IMR-90 (cell line): ENCODE results near the gene MYOC. TPM values are rescaled to one million over a fixed set of nuclear protein-coding genes. Genes with fewer than 3 reads are reported as not detected.

Source experiments
- ATAC-seq: fragments of 200-7000 bp; cut with Tn5 transposase; 2 replicates; pipeline ENCODE4 v1.9.1; 2020; ENCODE audit warnings: low read depth, mild to moderate bottlenecking, moderate library complexity
- BruUV-seq: library from RNA; stranded (reverse); fragments of 400-500 nt; replicated peaks from 2 replicates; lab custom pipeline; 2021; lab: Mats Ljungman, UMichigan
- CTCF ChIA-PET: fragments of 300-600 bp; formaldehyde crosslinking; extraction: SDS; loops from one replicate; lab custom pipeline; 2021; ENCODE audit warnings: antibody characterized with exemption; lab: Yijun Ruan, JAX
- POLR2A ChIA-PET: fragments of 300-600 bp; sonication (Branson Sonifier 250); formaldehyde crosslinking; loops from one replicate; lab custom pipeline; 2022; ENCODE audit warnings: antibody characterized with exemption; ENCODE audit not compliant: unreplicated experiment; lab: Charles Lee
- DNase-seq: peaks from one replicate; pipeline ENCODE4 v3.0.0; 2013
- H2AFZ ChIP-seq: replicated peaks from 2 replicates; pipeline ENCODE3; 2013; ENCODE audit warnings: low read length, mild to moderate bottlenecking; ENCODE audit not compliant: poor library complexity
- H2AK5ac ChIP-seq: 2 replicates; pipeline ENCODE4 v1.6.1; 2013; ENCODE audit warnings: low read depth, low read length, inconsistent platforms
- H2AK9ac ChIP-seq: replicated peaks from 2 replicates; pipeline ENCODE3; 2013; ENCODE audit warnings: mild to moderate bottlenecking, low read depth, low read length, moderate library complexity; ENCODE audit not compliant: poor library complexity
- H2BK120ac ChIP-seq: 2 replicates; pipeline ENCODE4 v1.6.1; 2013; ENCODE audit warnings: low read depth, low read length, inconsistent platforms
- H2BK15ac ChIP-seq: 3 replicates; pipeline ENCODE4 v1.6.1; 2013; ENCODE audit warnings: low read depth, low read length, inconsistent platforms
- H2BK20ac ChIP-seq: 2 replicates; pipeline ENCODE4 v1.6.1; 2013; ENCODE audit warnings: low read depth, mild to moderate bottlenecking, inconsistent platforms, low read length, moderate library complexity
- H2BK5ac ChIP-seq: 2 replicates; pipeline ENCODE4 v1.6.1; 2013; ENCODE audit warnings: mild to moderate bottlenecking, low read depth, low read length, inconsistent platforms; ENCODE audit not compliant: poor library complexity, severe bottlenecking
- H3K14ac ChIP-seq: replicated peaks from 2 replicates; pipeline ENCODE4 v1.6.1; 2013; ENCODE audit warnings: low read depth, low read length, inconsistent platforms
- H3K18ac ChIP-seq: 2 replicates; pipeline ENCODE4 v1.6.1; 2013; ENCODE audit warnings: low read depth, low read length, control low read depth
- H3K23ac ChIP-seq: 2 replicates; pipeline ENCODE4 v1.6.1; 2013; ENCODE audit warnings: low read depth, low read length, inconsistent platforms
- H3K27ac ChIP-seq: 2 replicates; pipeline ENCODE4 v1.5.1; 2013; ENCODE audit warnings: mild to moderate bottlenecking, control low read depth, low read length; ENCODE audit not compliant: insufficient read depth
- H3K27me3 ChIP-seq: 2 replicates; pipeline ENCODE4 v1.6.1; 2013; ENCODE audit warnings: low read length; ENCODE audit not compliant: control insufficient read depth, insufficient read depth
- H3K36me3 ChIP-seq: 2 replicates; pipeline ENCODE4 v1.6.1; 2013; ENCODE audit warnings: low read length, mixed read lengths; ENCODE audit not compliant: control insufficient read depth, insufficient read depth
- H3K4ac ChIP-seq: 2 replicates; pipeline ENCODE4 v1.6.1; 2013; ENCODE audit warnings: low read depth, low read length, inconsistent platforms
- H3K4me1 ChIP-seq: 2 replicates; pipeline ENCODE4 v1.6.1; 2013; ENCODE audit warnings: low read length, mixed read lengths; ENCODE audit not compliant: control insufficient read depth, insufficient read depth
- H3K4me2 ChIP-seq: 2 replicates; pipeline ENCODE4 v1.6.1; 2013; ENCODE audit warnings: low read depth, mild to moderate bottlenecking, control low read depth, low read length, moderate library complexity
- H3K4me3 ChIP-seq: 2 replicates; pipeline ENCODE4 v1.5.1; 2013; ENCODE audit warnings: low read depth, mild to moderate bottlenecking, control low read depth, low read length, moderate library complexity; ENCODE audit not compliant: insufficient read depth
- H3K56ac ChIP-seq: 2 replicates; pipeline ENCODE4 v1.6.1; 2013; ENCODE audit warnings: low read length, inconsistent platforms; ENCODE audit not compliant: insufficient read depth; ENCODE audit errors: extremely low read depth
- H3K79me1 ChIP-seq, 2 experiments: 2 replicates each; pipeline ENCODE4 v1.6.1; 2013; ENCODE audit warnings: low read length in 2 of 2, inconsistent platforms in 1 of 2, low read depth in 1 of 2
- H3K9ac ChIP-seq: 2 replicates; pipeline ENCODE4 v1.6.1; 2013; ENCODE audit warnings: low read depth, low read length, control low read depth
- H3K9me1 ChIP-seq: 2 replicates; pipeline ENCODE4 v1.6.1; 2013; ENCODE audit warnings: low read length, inconsistent platforms; ENCODE audit not compliant: insufficient read depth
- H3K9me3 ChIP-seq: 2 replicates; pipeline ENCODE4 v1.6.1; 2013; ENCODE audit warnings: low read length; ENCODE audit not compliant: control insufficient read depth, insufficient read depth
- H4K20me1 ChIP-seq: 2 replicates; pipeline ENCODE4 v1.6.1; 2013; ENCODE audit warnings: low read length, inconsistent platforms; ENCODE audit not compliant: insufficient read depth
- H4K5ac ChIP-seq: 2 replicates; pipeline ENCODE4 v1.6.1; 2013; ENCODE audit warnings: mild to moderate bottlenecking, low read depth, low read length, control low read depth
- H4K8ac ChIP-seq, 2 experiments: 2 replicates each; pipeline ENCODE4 v1.6.1; 2013; ENCODE audit warnings: low read depth in 2 of 2, low read length in 2 of 2, control low read depth in 1 of 2, inconsistent platforms in 1 of 2
- H4K91ac ChIP-seq: 2 replicates; pipeline ENCODE4 v1.6.1; 2013; ENCODE audit warnings: low read depth, low read length, inconsistent platforms; ENCODE audit not compliant: insufficient read depth
- BHLHE40 ChIP-seq: fragments of 150-350 bp; IDR thresholded peaks from 2 replicates; pipeline ENCODE4 v1.6.1; 2016; ENCODE audit warnings: mild to moderate bottlenecking, low read depth, low read length
- CEBPB ChIP-seq: IDR thresholded peaks from 2 replicates; pipeline ENCODE4 v1.6.1; 2012; ENCODE audit warnings: low read depth, low read length, improper control_type of control experiment
- CHD1 ChIP-seq: IDR thresholded peaks from 2 replicates; pipeline ENCODE4 v1.6.1; 2012; ENCODE audit warnings: low read depth, low read length, improper control_type of control experiment
- FOS ChIP-seq: fragments of 150-350 bp; IDR thresholded peaks from 2 replicates; pipeline ENCODE4 v1.6.1; 2016; ENCODE audit warnings: low read depth, low read length
- MAFK ChIP-seq: IDR thresholded peaks from 2 replicates; pipeline ENCODE4 v1.6.1; 2012; ENCODE audit warnings: low read depth, low read length, improper control_type of control experiment
- MAZ ChIP-seq: IDR thresholded peaks from 2 replicates; pipeline ENCODE4 v1.6.1; 2012; ENCODE audit warnings: low read depth, mild to moderate bottlenecking, low read length, improper control_type of control experiment, moderate library complexity, borderline replicate concordance
- MXI1 ChIP-seq: IDR thresholded peaks from 2 replicates; pipeline ENCODE4 v1.6.1; 2012; ENCODE audit warnings: low read depth, mild to moderate bottlenecking, low read length, moderate library complexity, borderline replicate concordance
- NFE2L2 ChIP-seq: fragments of 150-350 bp; IDR thresholded peaks from 2 replicates; pipeline ENCODE4 v1.6.1; 2016; ENCODE audit warnings: low read depth, mild to moderate bottlenecking, low read length
- POLR2A ChIP-seq: IDR thresholded peaks from 2 replicates; pipeline ENCODE4 v1.6.1; 2012; ENCODE audit warnings: mild to moderate bottlenecking, low read depth, low read length
- RAD21 ChIP-seq: IDR thresholded peaks from 2 replicates; pipeline ENCODE4 v1.6.1; 2012; ENCODE audit warnings: low read length, improper control_type of control experiment
- RCOR1 ChIP-seq: IDR thresholded peaks from 2 replicates; pipeline ENCODE4 v1.6.1; 2012; ENCODE audit warnings: mild to moderate bottlenecking, low read length, improper control_type of control experiment; ENCODE audit not compliant: insufficient replicate concordance
- RFX5 ChIP-seq: IDR thresholded peaks from 2 replicates; pipeline ENCODE4 v1.8.0; 2012; ENCODE audit warnings: low read depth, mild to moderate bottlenecking, low read length, moderate library complexity
- SMC3 ChIP-seq: fragments of 150-350 bp; IDR thresholded peaks from 2 replicates; pipeline ENCODE4 v1.6.1; 2016; ENCODE audit warnings: low read depth, mild to moderate bottlenecking, antibody characterized with exemption, low read length, moderate library complexity
- USF2 ChIP-seq: fragments of 150-350 bp; IDR thresholded peaks from 2 replicates; pipeline ENCODE4 v1.6.1; 2017; ENCODE audit warnings: mild to moderate bottlenecking, antibody characterized with exemption, low read length, low read depth
- WGBS, 2 experiments: methylation state at CpG; one replicate each; pipeline versions ENCODE4 v1.1.5 to v1.1.7; 2013; ENCODE audit warnings: missing lambda C conversion rate in 2 of 2; ENCODE audit not compliant: insufficient read length in 1 of 2; ENCODE audit errors: extremely low coverage in 2 of 2; 5-methylcytosine and 5-hydroxymethylcytosine counted together
- dilution Hi-C: fragments of 300-500 bp; cut with HindIII; formaldehyde crosslinking; loops from one replicate; pipeline ENCODE4 v1.14.3; 2018; ENCODE audit warnings: low sequenced_read_pairs; ENCODE audit not compliant: unreplicated experiment
- in situ Hi-C: fragments of 300-500 bp; cut with MboI; formaldehyde crosslinking; loops from 3 replicates; pipeline ENCODE4 v1.14.3; 2019; ENCODE audit warnings: low sequenced_read_pairs, inconsistent platforms, mixed read lengths
- intact Hi-C: fragments of 100-400 bp; cut with micrococcal nuclease; formaldehyde crosslinking; loops from 2 replicates; pipeline ENCODE4 v1.10.0; 2022
- polyA plus RNA-seq, 3 experiments: library from polyadenylated mRNA; depleted of rRNA; stranded (reverse); fragments of >200 nt; gene quantifications; 2 replicates each; pipeline ENCODE4 v1.2.3, GENCODE V29; 2012; ENCODE audit warnings: low replicate concordance in 1 of 3
- total RNA-seq: library from RNA; depleted of rRNA; stranded (reverse); fragments of >200 nt; gene quantifications from 2 replicates; pipeline ENCODE4 v1.2.3, GENCODE V29; 2012
- TF ChIP-seq, protein P1 (sequence below): conservative IDR thresholded peaks from 2 replicates; pipeline ENCODE4 v1.5.1; 2012; ENCODE audit warnings: mild to moderate bottlenecking, low read depth, low read length, improper control_type of control experiment

Gene MYOC
- total and polyA plus RNA-seq, 2 of the 4 experiments (the other 2 are of a cell fraction): not detected

GRCh38 chr1:171663036-171663853, 10.8 kb upstream of the MYOC start:
- Histone ChIP-seq H3K4ac (no peak overlapping the region), H3K9me3 (no peaks in the 10 kb centered on the region), H4K20me1 (no peaks in the 10 kb centered on the region), H2BK15ac (no peak overlapping the region), H3K79me1 (no peaks in the 10 kb centered on the region), H3K23ac (no peak overlapping the region), H3K56ac (no peak overlapping the region), H3K4me2 (no peak overlapping the region), H3K4me1 (no peaks in the 10 kb centered on the region), H3K18ac (no peak overlapping the region), H3K9me1 (no peaks in the 10 kb centered on the region), H3K9ac (no peak overlapping the region), H2BK120ac (no peak overlapping the region), H3K4me3 (no peak overlapping the region), H4K5ac (no peak overlapping the region), H2BK5ac (no peak overlapping the region), H3K36me3 (no peaks in the 10 kb centered on the region), H4K8ac (no peak overlapping the region), H4K91ac (no peak overlapping the region), H2AK5ac (no peak overlapping the region), H2AFZ (no peak overlapping the region), H3K27me3 (peaks cover 1% of the 10 kb centered on the region), H2BK20ac (no peak overlapping the region), H2AK9ac (no peak overlapping the region), H3K14ac (no peak overlapping the region), H3K27ac (no peak overlapping the region)
- DNase-seq (no peak), ATAC-seq (no peak)
- dilution Hi-C loops: no loop called here
- WGBS, 2 experiments: no CpG with 5 or more reads among the region's 7 CpGs
- in situ Hi-C loops: no loop called here
- POLR2A ChIA-PET: interaction anchor here (0.6 kb wide), 1 partner anchor 79 kb away, joined by 3 read pairs; the partner anchor contains the start of gene VAMP4
- intact Hi-C loops: no loop called here
- CTCF ChIA-PET: interaction anchor here (0.6 kb wide), 1 partner anchor 150 kb away, joined by 5 read pairs; no protein-coding TSS in a partner anchor
- BruUV-seq: no TSS peak
- TF ChIP-seq RFX5 (no peak), USF2 (no peak), BHLHE40 (no peak), RAD21 (no peak), MAZ (no peak), MXI1 (no peak), CEBPB (no peak), MAFK (no peak), RCOR1 (no peak), CHD1 (no peak), NFE2L2 (no peak), FOS (no peak), POLR2A (no peak), SMC3 (no peak)
- TF ChIP-seq, protein P1, sequence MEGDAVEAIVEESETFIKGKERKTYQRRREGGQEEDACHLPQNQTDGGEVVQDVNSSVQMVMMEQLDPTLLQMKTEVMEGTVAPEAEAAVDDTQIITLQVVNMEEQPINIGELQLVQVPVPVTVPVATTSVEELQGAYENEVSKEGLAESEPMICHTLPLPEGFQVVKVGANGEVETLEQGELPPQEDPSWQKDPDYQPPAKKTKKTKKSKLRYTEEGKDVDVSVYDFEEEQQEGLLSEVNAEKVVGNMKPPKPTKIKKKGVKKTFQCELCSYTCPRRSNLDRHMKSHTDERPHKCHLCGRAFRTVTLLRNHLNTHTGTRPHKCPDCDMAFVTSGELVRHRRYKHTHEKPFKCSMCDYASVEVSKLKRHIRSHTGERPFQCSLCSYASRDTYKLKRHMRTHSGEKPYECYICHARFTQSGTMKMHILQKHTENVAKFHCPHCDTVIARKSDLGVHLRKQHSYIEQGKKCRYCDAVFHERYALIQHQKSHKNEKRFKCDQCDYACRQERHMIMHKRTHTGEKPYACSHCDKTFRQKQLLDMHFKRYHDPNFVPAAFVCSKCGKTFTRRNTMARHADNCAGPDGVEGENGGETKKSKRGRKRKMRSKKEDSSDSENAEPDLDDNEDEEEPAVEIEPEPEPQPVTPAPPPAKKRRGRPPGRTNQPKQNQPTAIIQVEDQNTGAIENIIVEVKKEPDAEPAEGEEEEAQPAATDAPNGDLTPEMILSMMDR: no peak
